ENCODE measurements around the gene MAP3K4.

GRCh38 chr6:161067749-161068148 is 76.2 kb downstream of the MAP3K4 start:
- TF ChIP-seq CTCF (conservative IDR thresholded peaks at IDR 0.05; ENCODE audit: low read depth, low read length) (no peak), EZH2phosphoT487 (IDR thresholded peaks at IDR 0.05; ENCODE audit: borderline replicate concordance, low read length) (no peak), EZH2 (IDR thresholded peaks at IDR 0.05; ENCODE audit: low read length, unreplicated experiment) (no peak)
